Neural crest cell (in vitro differentiated cells): ENCODE data around the gene POU2F1. TPM values are rescaled to one million over a fixed set of nuclear protein-coding genes. Genes with fewer than 3 reads are reported as not detected.

Source experiments
- DNase-seq: peaks from one replicate; pipeline ENCODE4 v3.0.0; 2021; ENCODE audit warnings: low read depth, mixed read lengths, low spot score
- H3K27ac Mint-ChIP-seq: one replicate; pipeline ENCODE4 v1.8.0; 2021; ENCODE audit warnings: mild to moderate bottlenecking, mixed read lengths; ENCODE audit not compliant: unreplicated experiment
- H3K27me3 Mint-ChIP-seq: 2 replicates; pipeline ENCODE4 v1.8.0; 2021; ENCODE audit warnings: low read depth, mild to moderate bottlenecking, mixed read lengths
- H3K36me3 Mint-ChIP-seq: 2 replicates; pipeline ENCODE4 v1.8.0; 2021; ENCODE audit warnings: low read depth, mild to moderate bottlenecking, mixed read lengths
- H3K4me1 Mint-ChIP-seq: 2 replicates; pipeline ENCODE4 v1.8.0; 2021; ENCODE audit warnings: mixed read lengths
- H3K4me3 Mint-ChIP-seq: one replicate; pipeline ENCODE4 v1.8.0; 2021; ENCODE audit warnings: mild to moderate bottlenecking, mixed read lengths
- H3K9me3 Mint-ChIP-seq: 2 replicates; pipeline ENCODE4 v1.8.0; 2021; ENCODE audit warnings: mixed read lengths
- CTCF ChIP-seq: fragments of 200-600 bp; sonication (generic); conservative IDR thresholded peaks from 2 replicates; pipeline ENCODE4 v1.5.0; 2021; ENCODE audit warnings: antibody characterized with exemption, mild to moderate bottlenecking
- total RNA-seq: library from RNA; stranded (reverse); gene quantifications from 2 replicates; pipeline ENCODE4 v1.2.1, GENCODE V29; 2021

The POU2F1 gene
- total RNA-seq, 1 donor from 2014 or later, result 40.1 TPM

- Mint-ChIP-seq H3K4me3 (no peak overlapping the region), H3K9me3 (peaks cover 2% of the 10 kb centered on the region), H3K27ac (no peak overlapping the region), H3K27me3 (no peaks in the 10 kb centered on the region), H3K36me3 (peaks cover 6% of the 10 kb centered on the region), H3K4me1 (no peaks in the 10 kb centered on the region)
- TF ChIP-seq CTCF, result no peak
- no peak for DNase-seq
Measured at GRCh38 chr1:167357305-167357704, 136.6 kb downstream of the POU2F1 start.

GRCh38 chr1:167359295-167359694 lies 138.6 kb downstream of the POU2F1 start:
- no peak overlapping the region for H3K27ac Mint-ChIP-seq
- no peak for TF ChIP-seq CTCF
- no peak for DNase-seq

GRCh38 chr1:167360120-167360519 lies 139.4 kb downstream of the POU2F1 start:
- no peak for TF ChIP-seq CTCF

More at GRCh38 chr1:167359295-167359694, 138.6 kb downstream of the POU2F1 start:
- Mint-ChIP-seq H3K4me3 (no peak overlapping the region), H3K27me3 (no peaks in the 10 kb centered on the region), H3K36me3 (peaks cover 6% of the 10 kb centered on the region), H3K4me1 (no peaks in the 10 kb centered on the region), H3K9me3 (no peaks in the 10 kb centered on the region)

GRCh38 chr1:167362638-167363037 lies 142.0 kb downstream of the POU2F1 start:
- H3K27me3 Mint-ChIP-seq, result no peaks in the 10 kb centered on the region
- H3K36me3 Mint-ChIP-seq, result peaks cover 9% of the 10 kb centered on the region
- H3K9me3 Mint-ChIP-seq, result no peaks in the 10 kb centered on the region
- DNase-seq, result no peak
- no peak overlapping the region for H3K4me3 Mint-ChIP-seq
- H3K4me1 Mint-ChIP-seq, result no peaks in the 10 kb centered on the region
- TF ChIP-seq CTCF, result no peak
- H3K27ac Mint-ChIP-seq, result no peak overlapping the region

More at GRCh38 chr1:167360120-167360519, 139.4 kb downstream of the POU2F1 start:
- no peaks in the 10 kb centered on the region for H3K4me1 Mint-ChIP-seq
- H3K9me3 Mint-ChIP-seq, result no peaks in the 10 kb centered on the region
- no peaks in the 10 kb centered on the region for H3K27me3 Mint-ChIP-seq
- H3K36me3 Mint-ChIP-seq, result peaks cover 6% of the 10 kb centered on the region
- no peak overlapping the region for H3K4me3 Mint-ChIP-seq
- no peak overlapping the region for H3K27ac Mint-ChIP-seq
- DNase-seq, result no peak

- H3K36me3 Mint-ChIP-seq, result peaks cover 5% of the 10 kb centered on the region
- H3K27me3 Mint-ChIP-seq, result no peaks in the 10 kb centered on the region
- H3K27ac Mint-ChIP-seq, result no peak overlapping the region
Measured at GRCh38 chr1:167364826-167365225, 144.1 kb downstream of the POU2F1 start.

More at GRCh38 chr1:167364826-167365225, 144.1 kb downstream of the POU2F1 start:
- Mint-ChIP-seq H3K9me3 (no peaks in the 10 kb centered on the region), H3K4me3 (no peak overlapping the region), H3K4me1 (no peaks in the 10 kb centered on the region)
- DNase-seq, result no peak
- no peak for TF ChIP-seq CTCF
